GM10266 (cell line): Measurements from ENCODE around the gene NDUFAF5.

Experiments used
- DNase-seq: peaks from one replicate; pipeline ENCODE4 v3.0.0; 2012; ENCODE audit errors: extremely low spot score
- TF ChIP-seq, protein P1 (sequence below): IDR thresholded peaks from 2 replicates; pipeline ENCODE4 v1.5.1; 2012; ENCODE audit warnings: mild to moderate bottlenecking, low read depth; ENCODE audit not compliant: control insufficient read depth, insufficient read depth; ENCODE audit errors: missing control alignments

NDUFAF5 gene

DNA sequence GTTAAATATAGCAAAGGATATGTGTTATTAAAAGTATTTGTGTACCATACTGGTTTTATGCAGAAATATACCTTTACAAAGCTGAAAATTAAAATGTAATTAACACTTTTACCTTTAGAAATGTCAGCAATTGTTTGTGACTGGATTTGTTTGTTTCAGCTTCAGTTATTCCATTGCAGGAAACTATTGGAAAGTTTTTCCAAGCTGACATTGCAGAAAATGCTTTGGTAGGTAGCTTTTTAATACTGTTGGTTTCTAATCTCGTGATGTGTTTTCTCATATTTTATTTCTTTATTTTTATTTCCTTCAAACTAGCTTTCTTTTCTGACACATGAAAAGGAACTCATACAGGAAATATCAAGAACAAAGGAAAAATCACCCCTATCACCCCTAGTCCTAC lies 8.2 kb downstream of the NDUFAF5 start:
- TF ChIP-seq, protein P1, sequence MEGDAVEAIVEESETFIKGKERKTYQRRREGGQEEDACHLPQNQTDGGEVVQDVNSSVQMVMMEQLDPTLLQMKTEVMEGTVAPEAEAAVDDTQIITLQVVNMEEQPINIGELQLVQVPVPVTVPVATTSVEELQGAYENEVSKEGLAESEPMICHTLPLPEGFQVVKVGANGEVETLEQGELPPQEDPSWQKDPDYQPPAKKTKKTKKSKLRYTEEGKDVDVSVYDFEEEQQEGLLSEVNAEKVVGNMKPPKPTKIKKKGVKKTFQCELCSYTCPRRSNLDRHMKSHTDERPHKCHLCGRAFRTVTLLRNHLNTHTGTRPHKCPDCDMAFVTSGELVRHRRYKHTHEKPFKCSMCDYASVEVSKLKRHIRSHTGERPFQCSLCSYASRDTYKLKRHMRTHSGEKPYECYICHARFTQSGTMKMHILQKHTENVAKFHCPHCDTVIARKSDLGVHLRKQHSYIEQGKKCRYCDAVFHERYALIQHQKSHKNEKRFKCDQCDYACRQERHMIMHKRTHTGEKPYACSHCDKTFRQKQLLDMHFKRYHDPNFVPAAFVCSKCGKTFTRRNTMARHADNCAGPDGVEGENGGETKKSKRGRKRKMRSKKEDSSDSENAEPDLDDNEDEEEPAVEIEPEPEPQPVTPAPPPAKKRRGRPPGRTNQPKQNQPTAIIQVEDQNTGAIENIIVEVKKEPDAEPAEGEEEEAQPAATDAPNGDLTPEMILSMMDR, result no peak
- DNase-seq, result no peak

DNA sequence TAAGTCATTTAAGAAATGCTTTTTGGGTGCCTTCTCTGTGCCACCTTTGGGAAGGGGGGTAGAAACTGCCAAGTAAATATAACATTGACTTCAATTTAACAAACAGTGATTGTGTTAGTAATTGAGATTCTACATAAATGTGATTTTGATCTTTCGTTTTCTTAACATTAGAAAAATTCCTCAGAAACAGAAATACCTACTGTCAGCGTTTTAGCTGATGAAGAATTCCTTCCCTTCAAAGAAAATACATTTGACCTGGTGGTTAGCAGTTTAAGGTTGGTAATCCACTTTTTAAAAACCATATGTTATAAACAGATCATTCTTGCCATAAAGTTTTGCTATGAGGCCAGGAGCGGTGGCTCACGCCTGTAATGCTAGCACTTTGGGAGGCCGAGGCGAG lies 9.8 kb downstream of the NDUFAF5 start:
- TF ChIP-seq, protein P1, result no peak
- no peak for DNase-seq

DNA sequence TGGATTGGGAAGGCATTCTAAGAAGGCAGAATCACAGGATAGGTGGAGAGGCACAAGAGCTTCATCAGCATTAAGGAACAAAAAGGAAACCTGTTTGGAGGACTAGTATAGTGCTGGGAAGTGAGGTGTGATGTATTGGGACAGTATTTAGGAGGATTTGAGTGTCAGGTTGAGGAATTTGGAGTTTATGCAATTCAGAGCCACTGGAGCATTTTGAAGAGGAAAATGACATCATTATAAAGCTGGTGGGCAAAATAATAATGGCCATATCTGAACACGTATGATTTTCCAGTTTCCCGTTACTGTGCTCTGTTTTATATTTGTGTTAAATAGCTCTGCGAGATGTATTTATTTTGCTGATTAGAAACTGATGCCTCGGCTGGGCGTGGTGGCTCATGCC lies 14.2 kb downstream of the NDUFAF5 start:
- TF ChIP-seq, protein P1, result no peak

DNA sequence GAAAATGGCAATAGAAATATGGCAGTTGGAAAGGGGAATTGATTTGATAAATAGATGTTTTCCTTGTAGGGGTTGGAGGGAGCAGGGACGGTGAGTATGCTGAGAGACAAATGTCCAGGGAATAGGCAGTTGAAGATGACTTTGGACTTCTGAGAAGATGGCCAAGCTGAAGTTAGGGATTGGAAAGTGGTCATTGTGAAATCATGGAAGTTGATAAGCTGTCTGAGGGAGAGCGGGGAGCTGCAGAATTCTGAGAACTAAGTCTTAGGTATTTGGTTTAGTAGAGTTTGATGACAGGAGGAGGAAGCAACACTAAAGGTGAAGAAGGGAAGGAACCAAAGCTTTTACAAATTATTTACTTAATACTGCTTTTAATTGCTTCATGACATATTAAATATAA lies 15.1 kb downstream of the NDUFAF5 start:
- TF ChIP-seq, protein P1, result no peak
- no peak for DNase-seq

More for the DNA sequence above, 14.2 kb downstream of the NDUFAF5 start:
- DNase-seq, result no peak

DNA sequence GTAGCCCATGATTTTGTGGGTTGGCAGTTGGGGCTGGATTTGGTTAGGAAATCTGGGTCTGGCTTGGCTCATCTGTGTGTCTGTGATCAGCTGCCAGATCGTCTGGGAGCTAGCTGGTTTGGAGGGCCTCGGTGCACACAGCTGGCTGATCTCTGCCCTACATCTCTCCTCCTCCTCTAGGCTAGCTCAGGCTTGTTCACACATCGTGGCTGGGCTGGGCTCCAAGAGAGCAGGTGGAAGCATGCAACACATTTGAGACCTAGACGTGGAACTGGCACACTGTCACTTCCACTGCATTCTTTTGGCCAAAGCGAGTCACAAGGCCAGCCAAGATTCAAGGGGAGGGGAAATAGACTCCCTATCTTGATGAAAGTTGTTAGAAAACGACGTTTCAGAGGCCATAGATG lies 15.9 kb downstream of the NDUFAF5 start:
- TF ChIP-seq, protein P1, result no peak
- DNase-seq, result no peak

DNA sequence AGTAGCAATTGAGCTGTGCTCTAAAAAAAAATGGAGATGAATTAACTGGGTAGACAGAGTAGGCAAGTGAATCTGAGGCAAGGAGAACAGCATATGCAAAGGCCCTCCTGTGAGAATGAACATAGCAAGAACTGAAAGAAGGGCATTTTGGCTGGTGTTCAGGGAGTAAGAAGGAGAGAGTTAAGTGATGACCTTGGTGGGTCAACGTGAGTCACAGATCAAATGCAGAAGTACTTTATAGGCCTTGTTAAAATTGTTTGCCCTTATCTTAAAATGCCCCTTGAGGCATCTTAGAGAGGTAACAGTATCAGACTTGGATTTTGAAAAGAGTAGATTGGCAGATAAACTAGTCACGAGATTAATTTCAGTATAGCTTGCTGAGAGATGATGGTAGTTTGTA lies 24.5 kb downstream of the NDUFAF5 start:
- DNase-seq, result no peak

DNA sequence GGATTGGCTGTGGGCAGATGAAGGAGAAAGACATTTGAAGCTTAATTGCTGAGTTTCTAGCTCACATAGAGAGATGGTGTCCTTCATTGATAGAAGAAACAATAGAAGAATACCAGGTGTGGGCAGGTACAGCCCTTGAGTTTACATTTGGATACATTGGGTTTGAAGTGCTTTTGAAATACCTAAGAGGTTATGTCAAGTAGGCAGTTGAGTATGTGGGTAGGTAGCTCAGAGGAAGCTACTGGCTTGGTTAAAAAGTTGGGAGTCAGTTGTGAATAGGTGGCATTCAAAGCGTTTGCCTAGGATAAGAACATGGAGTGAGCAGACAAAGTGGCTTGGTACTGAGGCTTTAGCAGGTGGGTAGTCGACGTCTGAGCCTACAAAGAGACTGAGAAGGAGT lies 25.0 kb downstream of the NDUFAF5 start:
- TF ChIP-seq, protein P1, result no peak
- DNase-seq, result no peak

More for the DNA sequence above, 24.5 kb downstream of the NDUFAF5 start:
- TF ChIP-seq, protein P1, result no peak
